Uterus (tissue), 4 donors: ENCODE results near the gene ZDHHC8. TPM values are rescaled to one million over a fixed set of nuclear protein-coding genes. Genes with fewer than 3 reads are reported as not detected.

Experiments used
- DNase-seq, 2 donors: peaks; one replicate each; pipeline ENCODE4 v3.0.0-alpha.2; 2019 to 2020
- H3K27ac ChIP-seq, 2 donors: fragments of 200-600 bp; sonication (generic); 1 replicate in 1 of 2; 2 replicates in 1 of 2; pipeline ENCODE4 v1.5.1; 2016 to 2018
- H3K27me3 ChIP-seq, 2 donors: fragments of 200-600 bp; sonication (generic); one replicate each; pipeline ENCODE4 v1.5.1; 2018 to 2019; ENCODE audit warnings: control low read depth in 1 of 2
- H3K36me3 ChIP-seq, 2 donors: fragments of 200-600 bp; sonication (generic); one replicate each; pipeline ENCODE4 v1.5.1; 2019; ENCODE audit warnings: control low read depth in 1 of 2
- H3K4me1 ChIP-seq, 2 donors: fragments of 200-600 bp; sonication (generic); one replicate each; pipeline ENCODE4 v1.5.1; 2018 to 2019; ENCODE audit warnings: control low read depth in 1 of 2
- H3K4me3 ChIP-seq, 2 donors: fragments of 200-600 bp; sonication (generic); 1 replicate in 1 of 2; 2 replicates in 1 of 2; pipeline ENCODE4 v1.5.1; 2018 to 2019; ENCODE audit warnings: mild to moderate bottlenecking in 1 of 2
- H3K9me3 ChIP-seq, 2 donors: fragments of 200-600 bp; sonication (generic); one replicate each; pipeline ENCODE4 v1.5.1; 2019; ENCODE audit warnings: control low read depth in 1 of 2
- CTCF ChIP-seq, 4 experiments: fragments of 200-600 bp in 2 of 4; fragments of 450-650 bp in 2 of 4; sonication (generic) in 2 of 4; IDR thresholded peaks; one replicate each; pipeline ENCODE4 v1.5.1; 2016 to 2019; ENCODE audit warnings: antibody characterized with exemption in 4 of 4, mild to moderate bottlenecking in 2 of 4, moderate library complexity in 1 of 4
- POLR2A ChIP-seq, 2 donors: fragments of 450-650 bp; IDR thresholded peaks; one replicate each; pipeline ENCODE4 v1.6.1; 2016; ENCODE audit warnings: antibody characterized with exemption in 2 of 2, mild to moderate bottlenecking in 1 of 2, moderate library complexity in 1 of 2
- intact Hi-C: fragments of 100-400 bp; cut with DNase I; formaldehyde crosslinking; loops from one replicate; pipeline ENCODE4 v1.15.1; 2023; ENCODE audit warnings: low total_unique reads
- total RNA-seq, 4 donors: library from RNA; depleted of rRNA in 3 of 4; stranded (reverse); fragments of >200 nt in 3 of 4; gene quantifications; one replicate each; pipeline versions ENCODE4 v1.1.0 to v1.2.4, GENCODE V29; 2014 to 2023
- donor health status: DM: yes; HTN: yes; CAD: no.

The ZDHHC8 gene
- total RNA-seq, 4 donors from 2014 or later, result 2.4 to 87.9 (median 20.1) TPM

GRCh38 chr22:20138417-20138738 is 6.8 kb downstream of the ZDHHC8 start:
- TF ChIP-seq CTCF (IDR thresholded peaks at IDR 0.05) (no peak), POLR2A (IDR thresholded peaks at IDR 0.05) (no peak)
- no peaks in the 10 kb centered on the region for H3K9me3 ChIP-seq
- H3K4me1 ChIP-seq, result peaks cover 0 to 33% of the 10 kb centered on the region in 2 donors
- no peaks in the 10 kb centered on the region for H3K36me3 ChIP-seq
- H3K4me3 ChIP-seq, result no peak overlapping the region
- no peaks in the 10 kb centered on the region for H3K27me3 ChIP-seq
- DNase-seq, result no peak
- H3K27ac ChIP-seq, result peak overlapping the region in 1 of 2 donors; percentile 6
- intact Hi-C loops, result no loop called here

DNA sequence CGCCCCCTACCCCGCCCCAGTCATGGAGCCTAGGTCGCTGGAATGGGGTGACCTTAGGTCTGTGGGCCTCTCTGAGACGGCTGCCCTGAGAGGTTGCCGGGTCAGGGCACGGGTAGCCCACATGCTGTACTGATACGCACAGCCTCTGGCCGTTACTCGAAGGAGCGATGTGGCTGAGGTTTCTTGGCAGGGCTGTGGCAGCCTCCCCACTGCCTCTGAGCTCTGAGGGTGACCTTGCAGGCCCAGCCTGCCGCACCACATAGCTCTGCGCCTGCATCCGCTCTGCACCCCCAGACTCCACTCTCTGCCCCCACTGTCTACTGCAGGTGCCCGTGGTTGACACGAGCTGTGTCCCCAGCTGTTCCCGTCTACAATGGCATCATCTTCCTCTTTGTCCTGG is 7.3 kb downstream of the ZDHHC8 start:
- peaks cover 0 to 30% of the 10 kb centered on the region in 2 donors for H3K4me1 ChIP-seq
- H3K27me3 ChIP-seq, result no peaks in the 10 kb centered on the region
- no peaks in the 10 kb centered on the region for H3K36me3 ChIP-seq
- no peaks in the 10 kb centered on the region for H3K9me3 ChIP-seq
- TF ChIP-seq CTCF (IDR thresholded peaks at IDR 0.05) (no peak), POLR2A (IDR thresholded peaks at IDR 0.05) (no peak)
- intact Hi-C loops, result no loop called here
- no peak for DNase-seq
- H3K4me3 ChIP-seq, result no peak overlapping the region
- no peak overlapping the region for H3K27ac ChIP-seq

- no peaks in the 10 kb centered on the region for H3K27me3 ChIP-seq
- intact Hi-C loops, result no loop called here
- H3K4me1 ChIP-seq, result peaks cover 0 to 23% of the 10 kb centered on the region in 2 donors
- no peak overlapping the region for H3K4me3 ChIP-seq
- H3K27ac ChIP-seq, result no peak overlapping the region
- no peak for TF ChIP-seq CTCF (IDR thresholded peaks at IDR 0.05)
- no peak for TF ChIP-seq POLR2A (IDR thresholded peaks at IDR 0.05)
- H3K9me3 ChIP-seq, result no peaks in the 10 kb centered on the region
- no peak for DNase-seq
- H3K36me3 ChIP-seq, result no peaks in the 10 kb centered on the region
These were observed 7.9 kb downstream of the ZDHHC8 start for GRCh38 chr22:20139391-20140106.

DNA sequence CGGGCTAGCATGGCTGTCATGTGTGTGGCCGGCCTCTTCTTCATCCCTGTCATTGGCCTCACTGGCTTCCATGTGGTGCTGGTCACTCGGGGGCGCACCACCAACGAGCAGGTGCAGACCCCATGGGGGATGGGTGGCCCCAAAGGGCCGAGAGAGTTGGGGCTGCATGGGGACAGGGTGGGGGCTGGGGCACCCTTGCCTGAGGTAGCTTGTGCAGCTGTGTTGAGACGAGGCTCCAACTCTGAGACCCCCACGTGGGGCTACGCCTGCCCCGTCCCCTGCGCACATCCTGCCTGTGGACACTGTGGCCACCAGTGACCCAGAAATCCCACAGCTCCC is 8.5 kb downstream of the ZDHHC8 start:
- Histone ChIP-seq H3K27ac (no peak overlapping the region), H3K9me3 (no peaks in the 10 kb centered on the region)
- intact Hi-C loops, result no loop called here

More for the DNA sequence above, 8.5 kb downstream of the ZDHHC8 start:
- Histone ChIP-seq H3K4me3 (no peak overlapping the region), H3K27me3 (no peaks in the 10 kb centered on the region), H3K4me1 (peaks cover 0 to 23% of the 10 kb centered on the region in 2 donors), H3K36me3 (no peaks in the 10 kb centered on the region)
- TF ChIP-seq CTCF (IDR thresholded peaks at IDR 0.05) (no peak), POLR2A (IDR thresholded peaks at IDR 0.05) (no peak)
- DNase-seq, result no peak
